A549 (cell line): ENCODE results near the gene ELL2. TPM values are rescaled to one million over a fixed set of nuclear protein-coding genes. Genes with fewer than 3 reads are reported as not detected.
"Not testable (repeated sequence)": the region's sequence is repeated elsewhere in the genome, so short reads cannot be mapped to it uniquely, and the experiment has no call there.

Experiments
- ATAC-seq, 2 experiments: fragments of 200-7000 bp in 1 of 2; fragments of >200 bp in 1 of 2; cut with Nextera tagmentation in 1 of 2; cut with Tn5 transposase in 1 of 2; 3 replicates each; pipeline versions ENCODE4 v1.8.0 to v1.9.1; 2018 to 2020; ENCODE audit warnings: mild to moderate bottlenecking in 1 of 2, moderate library complexity in 1 of 2
- CTCF ChIA-PET: fragments of 300-600 bp; sonication (Branson Sonifier 250); formaldehyde crosslinking; extraction: SDS; loops from one replicate; lab custom pipeline; 2021; ENCODE audit warnings: antibody characterized with exemption, inconsistent platforms; lab: Yijun Ruan, JAX
- POLR2A ChIA-PET: fragments of 350-600 bp; formaldehyde crosslinking; extraction: SDS; loops from one replicate; lab custom pipeline; 2021; ENCODE audit warnings: antibody characterized with exemption, inconsistent platforms; lab: Yijun Ruan, JAX
- DNase-seq, 2 experiments: peaks; one replicate each; pipeline versions ENCODE4 v3.0.0 to v3.0.0-alpha.2; 2011 to 2016; ENCODE audit warnings: low read depth in 1 of 2, low spot score in 1 of 2
- FAIRE-seq: peaks from 2 replicates; lab custom pipeline; 2011; peaks lifted over from hg19 to GRCh38; lab: Jason Lieb, UNC
- H3K27ac ChIP-seq, 2 experiments: fragments of >200 bp; sonication (Bioruptor Twin); formaldehyde crosslinking; 3 replicates each; pipeline ENCODE4 v1.5.1; 2016 to 2017
- H3K4me1 ChIP-seq: fragments of >200 bp; sonication (Bioruptor Twin); formaldehyde crosslinking; 3 replicates; pipeline ENCODE4 v1.6.1; 2016
- H3K4me2 ChIP-seq: fragments of >200 bp; sonication (Bioruptor Twin); formaldehyde crosslinking; 3 replicates; pipeline ENCODE4 v1.6.1; 2016
- H3K4me3 ChIP-seq: fragments of >200 bp; sonication (Bioruptor Twin); formaldehyde crosslinking; 3 replicates; pipeline ENCODE4 v1.5.1; 2016
- H3K9me3 ChIP-seq: fragments of >200 bp; sonication (Bioruptor Twin); formaldehyde crosslinking; 3 replicates; pipeline ENCODE4 v1.6.1; 2016
- CBX2 ChIP-seq: fragments of 200-600 bp; sonication (generic); IDR thresholded peaks from 2 replicates; pipeline ENCODE4 v1.6.1; 2016; ENCODE audit warnings: low read depth, mild to moderate bottlenecking, borderline replicate concordance
- CBX8 ChIP-seq: fragments of 200-600 bp; sonication (generic); IDR thresholded peaks from 2 replicates; pipeline ENCODE4 v1.6.1; 2016
- CHD4 ChIP-seq: fragments of 200-600 bp; sonication (generic); IDR thresholded peaks from 2 replicates; pipeline ENCODE4 v1.6.1; 2016; ENCODE audit warnings: antibody characterized with exemption, mild to moderate bottlenecking, borderline replicate concordance
- ESRRA ChIP-seq: fragments of 150-350 bp; IDR thresholded peaks from 2 replicates; pipeline ENCODE4 v1.6.1; 2014; ENCODE audit warnings: mild to moderate bottlenecking, low read length, borderline replicate concordance
- FOSB ChIP-seq: fragments of 250-450 bp; sonication (Bioruptor Pico); IDR thresholded peaks from 2 replicates; pipeline ENCODE4 v1.5.0; 2020; ENCODE audit warnings: mild to moderate bottlenecking, moderate library complexity
- FOSL2 ChIP-seq, 2 experiments: fragments of 450-650 bp in 1 of 2; fragments of >200 bp in 1 of 2; sonication (Bioruptor Twin) in 1 of 2; formaldehyde crosslinking; IDR thresholded peaks; 2 replicates each; pipeline versions ENCODE4 v1.5.0 to v1.6.1; 2016 to 2020; ENCODE audit warnings: mild to moderate bottlenecking in 1 of 2, moderate library complexity in 1 of 2
- FOXS1 ChIP-seq: fragments of 250-450 bp; sonication (Bioruptor Pico); IDR thresholded peaks from 2 replicates; pipeline ENCODE4 v1.5.0; 2020; ENCODE audit warnings: mild to moderate bottlenecking, moderate library complexity
- JUNB ChIP-seq: fragments of >200 bp; sonication (Bioruptor Twin); formaldehyde crosslinking; IDR thresholded peaks from 2 replicates; pipeline ENCODE4 v1.6.1; 2016
- KDM1A ChIP-seq: fragments of 200-600 bp; sonication (generic); IDR thresholded peaks from 2 replicates; pipeline ENCODE4 v1.6.1; 2016; ENCODE audit warnings: low read depth, mild to moderate bottlenecking
- KDM5A ChIP-seq: fragments of 200-600 bp; sonication (generic); IDR thresholded peaks from 2 replicates; pipeline ENCODE4 v1.6.1; 2016; ENCODE audit warnings: antibody characterized with exemption, mild to moderate bottlenecking
- MAZ ChIP-seq: fragments of 150-350 bp; IDR thresholded peaks from 2 replicates; pipeline ENCODE4 v1.6.1; 2014; ENCODE audit warnings: antibody characterized with exemption, low read depth, low read length, borderline replicate concordance
- NFE2L2 ChIP-seq: fragments of 150-350 bp; conservative IDR thresholded peaks from 2 replicates; pipeline ENCODE4 v1.6.1; 2014; ENCODE audit warnings: low read length
- NR3C1 ChIP-seq: fragments of >200 bp; sonication (Bioruptor Twin); formaldehyde crosslinking; IDR thresholded peaks from 3 replicates; pipeline ENCODE4 v1.6.1; 2017
- POLR2A ChIP-seq: IDR thresholded peaks from 2 replicates; pipeline ENCODE4 v1.6.1; 2012; ENCODE audit warnings: mild to moderate bottlenecking, low read length
- POLR2AphosphoS2 ChIP-seq: conservative IDR thresholded peaks from 2 replicates; pipeline ENCODE4 v1.6.1; 2012; ENCODE audit warnings: low read length, improper control_type of control experiment, inconsistent platforms
- RARB ChIP-seq: fragments of 250-450 bp; sonication (Bioruptor Pico); IDR thresholded peaks from 2 replicates; pipeline ENCODE4 v1.8.0; 2021; ENCODE audit warnings: mild to moderate bottlenecking, moderate library complexity
- RFX5 ChIP-seq: fragments of 450-650 bp; IDR thresholded peaks from 2 replicates; pipeline ENCODE4 v1.7.1; 2014; ENCODE audit warnings: antibody characterized with exemption, mild to moderate bottlenecking, moderate library complexity
- ZFP36 ChIP-seq: fragments of 450-650 bp; IDR thresholded peaks from 2 replicates; pipeline ENCODE4 v1.6.1; 2014; ENCODE audit warnings: borderline replicate concordance; ENCODE audit not compliant: partially characterized antibody
- WGBS: methylation state at CpG from one replicate; pipeline ENCODE4 v1.1.6; 2017; ENCODE audit errors: missing lambda C conversion rate; 5-methylcytosine and 5-hydroxymethylcytosine counted together
- polyA plus RNA-seq, 4 experiments: library from polyadenylated mRNA; depleted of rRNA in 3 of 4; stranded (reverse); fragments of >200 nt; fragmentation: RNase III in 1 of 4; extraction: RNeasy Plus Mini Kit Qiagen cat#74134 plus additional on column Dnase treatment in 1 of 4; gene quantifications; 2 replicates in 3 of 4; 3 replicates in 1 of 4; pipeline ENCODE4 v1.2.3, GENCODE V29; 2011 to 2017
- TF ChIP-seq, protein P1 (sequence below): fragments of >200 bp; sonication (Bioruptor Twin); formaldehyde crosslinking; IDR thresholded peaks from 3 replicates; pipeline ENCODE4 v1.6.1; 2016
- TF ChIP-seq, protein P2 (sequence below): fragments of 250-450 bp; sonication (Bioruptor Pico); IDR thresholded peaks from 2 replicates; pipeline ENCODE4 v1.5.0; 2021; ENCODE audit warnings: mild to moderate bottlenecking, moderate library complexity, borderline replicate concordance
- TF ChIP-seq, protein P3 (sequence below): fragments of 150-350 bp; IDR thresholded peaks from 2 replicates; pipeline ENCODE4 v1.6.1; 2014; ENCODE audit warnings: low read depth, mild to moderate bottlenecking, low read length
- TF ChIP-seq, protein P4 (sequence below): fragments of >200 bp; sonication (Bioruptor Twin); formaldehyde crosslinking; IDR thresholded peaks from 3 replicates; pipeline ENCODE4 v1.5.1; 2016

Gene ELL2
- polyA plus RNA-seq, 2 of the 4 experiments (the other 2 are of a cell fraction): 11.8 to 24.2 TPM

DNA sequence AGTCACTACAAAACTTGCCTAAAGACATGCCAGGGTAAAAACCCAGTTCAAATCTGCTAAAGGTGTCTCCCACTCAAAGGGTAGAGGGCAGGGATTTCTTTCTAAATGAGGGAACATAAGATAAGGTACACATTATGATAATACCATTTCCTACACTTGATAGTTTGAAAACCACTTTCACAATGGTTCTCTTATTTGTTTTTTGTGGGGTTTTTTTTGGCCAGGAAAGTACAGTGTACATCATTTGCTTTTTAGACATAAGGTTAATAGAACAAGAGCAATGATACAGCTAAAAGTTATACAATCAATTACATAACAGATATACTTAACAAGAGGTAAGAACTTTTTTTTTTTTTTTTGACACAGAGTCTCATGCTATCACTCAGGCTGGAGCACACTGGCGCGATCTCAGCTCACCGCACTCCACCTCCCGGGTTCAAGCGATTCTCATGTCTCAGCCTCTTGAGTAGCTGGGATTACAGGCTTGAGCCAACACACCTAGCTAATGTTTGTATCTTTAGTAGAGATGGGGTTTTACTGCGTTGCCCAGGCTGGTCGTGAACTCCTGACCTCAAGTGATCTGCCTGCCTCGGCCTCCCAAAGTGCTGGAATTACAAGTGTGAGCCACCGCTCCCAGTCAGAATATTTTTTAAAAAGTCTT, 90.4 kb downstream of the ELL2 start (continued):
- no peak for TF ChIP-seq ESRRA
- TF ChIP-seq CBX2: no peak
- no peak for TF ChIP-seq ZFP36

DNA sequence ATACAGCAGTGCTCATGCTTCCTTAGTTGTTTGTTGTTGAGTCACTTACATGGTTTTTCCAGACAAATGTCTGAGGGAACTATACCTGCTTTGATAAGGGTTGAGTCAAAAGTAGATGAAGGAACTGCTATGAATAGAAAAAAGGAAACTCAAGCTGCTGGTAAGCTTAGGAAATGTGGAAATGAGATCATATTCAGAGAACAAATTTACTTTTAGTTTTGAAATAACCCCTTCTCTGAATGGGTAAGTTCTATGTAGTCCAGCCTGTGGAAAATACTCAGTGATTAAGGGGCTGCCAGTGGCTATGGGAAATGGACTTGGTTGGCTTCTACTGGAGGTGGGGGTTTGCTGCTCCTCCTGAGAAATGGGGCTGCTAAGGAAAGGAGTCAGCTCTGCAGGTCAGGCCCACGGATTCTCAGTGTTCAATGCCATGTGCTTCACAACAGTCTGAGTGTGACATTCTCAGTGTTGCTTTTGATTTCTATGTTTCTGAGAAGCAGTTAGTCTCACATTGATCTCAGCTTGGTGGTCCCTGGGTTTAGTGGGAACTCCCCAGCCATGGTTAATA, 91.5 kb downstream of the ELL2 start:
- peak overlapping the region; percentile 15; the same call in 2 of the 3 replicates for H3K4me2 ChIP-seq
- TF ChIP-seq, protein P1, sequence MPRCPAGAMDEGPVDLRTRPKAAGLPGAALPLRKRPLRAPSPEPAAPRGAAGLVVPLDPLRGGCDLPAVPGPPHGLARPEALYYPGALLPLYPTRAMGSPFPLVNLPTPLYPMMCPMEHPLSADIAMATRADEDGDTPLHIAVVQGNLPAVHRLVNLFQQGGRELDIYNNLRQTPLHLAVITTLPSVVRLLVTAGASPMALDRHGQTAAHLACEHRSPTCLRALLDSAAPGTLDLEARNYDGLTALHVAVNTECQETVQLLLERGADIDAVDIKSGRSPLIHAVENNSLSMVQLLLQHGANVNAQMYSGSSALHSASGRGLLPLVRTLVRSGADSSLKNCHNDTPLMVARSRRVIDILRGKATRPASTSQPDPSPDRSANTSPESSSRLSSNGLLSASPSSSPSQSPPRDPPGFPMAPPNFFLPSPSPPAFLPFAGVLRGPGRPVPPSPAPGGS: no peak
- TF ChIP-seq KDM5A: no peak
- no peak for TF ChIP-seq NFE2L2
- no peak for TF ChIP-seq POLR2A
- no peak for TF ChIP-seq RFX5
- DNase-seq: no peak

DNA sequence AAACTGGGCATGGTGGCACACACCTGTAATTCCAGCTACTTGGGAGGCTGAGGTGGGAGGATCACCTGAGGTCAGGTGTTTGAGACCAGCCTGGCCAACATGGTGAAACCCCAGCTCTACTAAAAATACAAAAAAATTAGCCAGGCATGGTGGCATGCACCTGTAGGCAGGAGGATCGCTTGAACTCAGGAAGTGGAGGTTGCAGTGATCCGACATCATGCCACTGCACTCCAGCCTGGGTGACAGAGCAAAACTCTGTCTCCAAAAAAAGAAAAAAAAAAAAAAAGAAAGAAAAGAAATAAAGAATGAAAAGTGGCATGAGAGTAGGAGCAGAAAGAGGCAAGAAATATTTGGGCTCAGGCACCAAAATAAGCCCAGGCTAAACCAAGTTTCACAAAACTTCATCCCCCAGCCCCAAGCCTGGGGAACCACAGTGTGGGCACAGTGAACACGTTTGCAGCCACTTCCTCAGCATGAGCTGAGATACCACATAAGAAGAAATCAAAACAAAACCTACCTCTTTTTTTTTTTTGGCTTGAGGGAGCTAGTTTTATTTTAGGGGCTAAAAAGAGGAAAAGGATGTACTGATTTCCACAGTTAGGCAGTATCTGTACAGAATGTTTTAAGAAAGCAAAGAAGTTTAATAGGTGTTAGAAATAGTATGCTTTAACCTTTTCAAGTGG, 92.3 kb downstream of the ELL2 start:
- peaks cover 19% of the 10 kb centered on the region for H3K4me1 ChIP-seq
- FAIRE-seq, DNase-seq, H3K27ac ChIP-seq, POLR2A ChIA-PET, H3K4me3 ChIP-seq, H3K9me3 ChIP-seq, ATAC-seq, H3K4me2 ChIP-seq: not testable (repeated sequence)
- CTCF ChIA-PET: interaction anchor here (1.1 to 2.2 kb wide), 6 partner anchors 8 to 476 kb away, joined by 3 to 7 read pairs (median 4); no protein-coding TSS in a partner anchor
- WGBS: 70% methylated on average over 3 of the region's 3 CpGs

More for the DNA sequence above, 91.5 kb downstream of the ELL2 start:
- H3K9me3 ChIP-seq: no peaks in the 10 kb centered on the region
- H3K27ac ChIP-seq: peak overlapping the region; percentile 29 to 64; a peak in 4 of 6 replicates
- no peak for FAIRE-seq
- CTCF ChIA-PET: interaction anchor here (0.8 to 2.2 kb wide), 7 partner anchors 9 to 475 kb away, joined by 3 to 7 read pairs (median 3); no protein-coding TSS in a partner anchor
- peak; percentile 46 to 56; a peak in 2 of 6 replicates for ATAC-seq
- WGBS: 60% methylated on average over 1 of the region's 1 CpG
- peaks cover 13% of the 10 kb centered on the region for H3K4me1 ChIP-seq
- POLR2A ChIA-PET: no interaction called here
- no peak overlapping the region for H3K4me3 ChIP-seq

DNA sequence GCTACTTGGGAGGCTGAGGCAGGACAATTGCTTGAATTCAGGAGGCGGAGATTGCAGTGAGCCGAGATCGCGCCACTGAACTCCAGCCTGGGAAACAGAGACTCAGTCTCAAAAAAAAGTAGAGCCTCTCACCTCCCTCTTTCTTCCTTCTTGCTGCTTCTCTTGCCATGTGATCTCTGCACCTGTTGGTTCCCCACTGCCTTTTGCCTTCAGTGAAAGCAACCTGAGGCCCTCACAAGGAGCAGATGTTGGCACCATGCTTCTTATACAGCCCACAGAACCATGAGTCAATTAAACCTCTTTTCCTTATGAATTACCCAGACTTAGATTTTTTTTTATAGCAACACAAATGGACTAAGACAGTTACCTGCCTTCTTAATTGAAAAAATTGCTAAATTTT, 93.5 kb downstream of the ELL2 start:
- no peak for ATAC-seq
- Histone ChIP-seq H3K27ac (no peak overlapping the region), H3K4me2 (no peak overlapping the region), H3K4me1 (peaks cover 24% of the 10 kb centered on the region), H3K9me3 (no peaks in the 10 kb centered on the region), H3K4me3 (no peak overlapping the region)
- TF ChIP-seq FOXS1 (no peak), MAZ (no peak), FOSB (CRISPR knock-in tag) (no peak), RARB (CRISPR knock-in tag) (no peak), RFX5 (no peak), JUNB (no peak), CHD4 (no peak), FOSL2 (IDR thresholded peaks at IDR 0.05) (no peak), FOSL2 (CRISPR knock-in tag; IDR thresholded peaks at IDR 0.05) (no peak), KDM1A (no peak), CBX8 (no peak), NR3C1 (no peak), POLR2AphosphoS2 (no peak)
- TF ChIP-seq, protein P2, sequence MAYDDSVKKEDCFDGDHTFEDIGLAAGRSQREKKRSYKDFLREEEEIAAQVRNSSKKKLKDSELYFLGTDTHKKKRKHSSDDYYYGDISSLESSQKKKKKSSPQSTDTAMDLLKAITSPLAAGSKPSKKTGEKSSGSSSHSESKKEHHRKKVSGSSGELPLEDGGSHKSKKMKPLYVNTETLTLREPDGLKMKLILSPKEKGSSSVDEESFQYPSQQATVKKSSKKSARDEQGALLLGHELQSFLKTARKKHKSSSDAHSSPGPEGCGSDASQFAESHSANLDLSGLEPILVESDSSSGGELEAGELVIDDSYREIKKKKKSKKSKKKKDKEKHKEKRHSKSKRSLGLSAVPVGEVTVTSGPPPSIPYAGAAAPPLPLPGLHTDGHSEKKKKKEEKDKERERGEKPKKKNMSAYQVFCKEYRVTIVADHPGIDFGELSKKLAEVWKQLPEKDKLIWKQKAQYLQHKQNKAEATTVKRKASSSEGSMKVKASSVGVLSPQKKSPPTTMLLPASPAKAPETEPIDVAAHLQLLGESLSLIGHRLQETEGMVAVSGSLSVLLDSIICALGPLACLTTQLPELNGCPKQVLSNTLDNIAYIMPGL (CRISPR knock-in tag): no peak
- TF ChIP-seq, protein P3, sequence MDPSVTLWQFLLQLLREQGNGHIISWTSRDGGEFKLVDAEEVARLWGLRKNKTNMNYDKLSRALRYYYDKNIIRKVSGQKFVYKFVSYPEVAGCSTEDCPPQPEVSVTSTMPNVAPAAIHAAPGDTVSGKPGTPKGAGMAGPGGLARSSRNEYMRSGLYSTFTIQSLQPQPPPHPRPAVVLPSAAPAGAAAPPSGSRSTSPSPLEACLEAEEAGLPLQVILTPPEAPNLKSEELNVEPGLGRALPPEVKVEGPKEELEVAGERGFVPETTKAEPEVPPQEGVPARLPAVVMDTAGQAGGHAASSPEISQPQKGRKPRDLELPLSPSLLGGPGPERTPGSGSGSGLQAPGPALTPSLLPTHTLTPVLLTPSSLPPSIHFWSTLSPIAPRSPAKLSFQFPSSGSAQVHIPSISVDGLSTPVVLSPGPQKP: no peak
- TF ChIP-seq, protein P4, sequence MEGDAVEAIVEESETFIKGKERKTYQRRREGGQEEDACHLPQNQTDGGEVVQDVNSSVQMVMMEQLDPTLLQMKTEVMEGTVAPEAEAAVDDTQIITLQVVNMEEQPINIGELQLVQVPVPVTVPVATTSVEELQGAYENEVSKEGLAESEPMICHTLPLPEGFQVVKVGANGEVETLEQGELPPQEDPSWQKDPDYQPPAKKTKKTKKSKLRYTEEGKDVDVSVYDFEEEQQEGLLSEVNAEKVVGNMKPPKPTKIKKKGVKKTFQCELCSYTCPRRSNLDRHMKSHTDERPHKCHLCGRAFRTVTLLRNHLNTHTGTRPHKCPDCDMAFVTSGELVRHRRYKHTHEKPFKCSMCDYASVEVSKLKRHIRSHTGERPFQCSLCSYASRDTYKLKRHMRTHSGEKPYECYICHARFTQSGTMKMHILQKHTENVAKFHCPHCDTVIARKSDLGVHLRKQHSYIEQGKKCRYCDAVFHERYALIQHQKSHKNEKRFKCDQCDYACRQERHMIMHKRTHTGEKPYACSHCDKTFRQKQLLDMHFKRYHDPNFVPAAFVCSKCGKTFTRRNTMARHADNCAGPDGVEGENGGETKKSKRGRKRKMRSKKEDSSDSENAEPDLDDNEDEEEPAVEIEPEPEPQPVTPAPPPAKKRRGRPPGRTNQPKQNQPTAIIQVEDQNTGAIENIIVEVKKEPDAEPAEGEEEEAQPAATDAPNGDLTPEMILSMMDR: no peak
- no peak for FAIRE-seq
- WGBS: 94% methylated on average over 4 of the region's 4 CpGs
- no peak for DNase-seq
- ChIA-PET CTCF (interaction anchor here (1.2 to 2.2 kb wide), 4 partner anchors 9 to 468 kb away, joined by 3 to 7 read pairs (median 4); no protein-coding TSS in a partner anchor), POLR2A (no interaction called here)
